IPS-18c (cell line): ENCODE results near the gene PON3.

Experiments used
- H3K4me3 ChIP-seq: 2 replicates; pipeline ENCODE4 v1.7.0; 2013; ENCODE audit warnings: low read depth, mild to moderate bottlenecking, low read length, moderate library complexity; ENCODE audit not compliant: insufficient read depth
- H3K9me3 ChIP-seq: one replicate; pipeline ENCODE4 v1.6.1; 2013; ENCODE audit warnings: mild to moderate bottlenecking, low read length, moderate library complexity; ENCODE audit not compliant: control insufficient read depth, insufficient read depth

PON3 gene

DNA sequence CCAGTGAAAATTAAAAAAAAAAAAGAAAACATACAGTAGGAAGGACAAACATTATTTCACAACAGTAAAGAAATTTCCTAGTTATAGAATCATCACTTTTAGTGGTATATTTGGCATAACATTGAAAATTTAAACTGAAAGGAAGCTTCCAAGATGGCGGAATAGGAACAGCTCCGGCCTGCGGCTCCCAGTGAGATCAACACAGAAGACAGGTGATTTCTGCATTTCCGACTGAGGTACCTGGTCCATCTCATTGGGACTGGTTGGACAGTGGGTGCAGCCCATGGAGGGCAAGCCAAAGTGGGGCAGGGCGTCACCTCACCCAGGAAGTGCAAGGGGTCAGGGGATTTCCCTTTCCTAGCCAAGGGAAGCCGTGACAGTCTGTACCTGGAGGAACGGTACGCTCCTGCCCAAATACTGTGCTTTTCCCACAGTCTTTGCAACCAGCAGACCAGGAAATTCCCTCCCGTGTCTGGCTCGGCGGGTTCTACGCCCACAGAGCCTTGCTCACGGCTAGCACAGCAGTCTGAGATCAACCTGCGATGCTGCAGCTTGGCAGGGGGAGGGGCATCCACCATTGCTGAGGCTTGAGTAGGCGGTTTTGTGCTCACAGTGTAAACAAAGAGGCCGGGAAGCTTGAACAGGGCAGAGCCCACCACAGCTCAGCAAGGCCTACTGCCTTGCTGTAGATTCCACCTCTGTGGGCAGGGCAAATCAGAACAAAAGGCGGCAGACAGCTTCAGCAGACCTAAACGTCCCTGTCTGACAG, 19.4 kb downstream of the PON3 start:
- Histone ChIP-seq H3K9me3 (peaks cover 7% of the 10 kb centered on the region), H3K4me3 (no peak overlapping the region)

DNA sequence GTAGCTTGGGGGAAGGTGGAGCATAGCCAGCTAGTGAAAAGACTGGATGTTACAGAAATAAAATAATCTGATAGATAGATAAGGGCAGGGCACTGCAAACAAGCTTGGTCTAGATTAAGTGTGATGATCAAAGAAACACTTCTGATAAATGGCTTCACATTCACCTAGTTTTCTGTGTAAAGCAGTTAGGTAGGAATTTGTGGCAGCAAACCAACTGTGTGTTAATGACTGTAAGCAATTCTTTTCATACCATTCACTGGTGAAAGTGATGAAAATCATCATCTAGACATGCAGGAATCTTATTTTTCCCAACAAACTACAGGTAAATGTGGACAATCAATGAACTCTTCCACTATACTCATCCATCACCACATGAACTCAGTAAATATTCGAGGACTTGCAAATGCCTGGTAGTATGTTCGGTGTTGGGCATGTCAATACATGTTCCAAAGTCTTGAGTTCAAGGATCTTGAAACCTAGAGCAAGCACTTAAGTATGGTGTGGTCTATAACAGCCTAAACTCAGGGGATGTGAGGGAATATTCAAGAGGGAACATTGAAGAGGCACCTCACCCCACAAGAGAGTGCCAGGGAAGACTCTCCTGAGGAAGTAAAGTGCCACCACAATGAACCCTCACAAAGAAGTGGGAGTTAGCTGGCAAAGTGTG, 20.5 kb downstream of the PON3 start:
- H3K4me3 ChIP-seq = no peak overlapping the region
- peaks cover 7% of the 10 kb centered on the region for H3K9me3 ChIP-seq

- H3K4me3 ChIP-seq = no peak overlapping the region
- H3K9me3 ChIP-seq = peaks cover 2% of the 10 kb centered on the region
These were observed 22.9 kb downstream of the PON3 start for GRCh38 chr7:95373323-95373722.

- no peaks in the 10 kb centered on the region for H3K9me3 ChIP-seq
- H3K4me3 ChIP-seq = no peak overlapping the region
These were observed 27.9 kb downstream of the PON3 start for GRCh38 chr7:95368235-95368634.

DNA sequence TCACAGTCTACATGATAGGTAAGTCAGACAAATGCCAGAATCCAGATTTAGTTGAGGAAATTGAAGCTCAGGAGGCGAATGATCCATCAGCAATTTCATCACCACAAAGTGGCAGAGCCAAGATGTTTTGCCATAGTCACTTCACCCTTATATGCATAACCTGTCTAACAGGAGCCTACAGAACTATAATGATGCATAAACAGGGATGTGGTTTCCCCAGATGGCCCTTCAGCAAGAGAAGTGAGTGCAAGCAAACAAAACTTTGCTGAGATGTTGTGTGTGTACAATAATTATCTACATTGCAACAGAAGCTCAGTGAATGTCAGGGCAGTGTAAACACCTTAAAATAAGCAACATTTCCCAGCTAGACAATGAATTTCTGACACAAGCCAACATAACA, 28.6 kb downstream of the PON3 start:
- H3K4me3 ChIP-seq = no peak overlapping the region
- H3K9me3 ChIP-seq = no peaks in the 10 kb centered on the region

DNA sequence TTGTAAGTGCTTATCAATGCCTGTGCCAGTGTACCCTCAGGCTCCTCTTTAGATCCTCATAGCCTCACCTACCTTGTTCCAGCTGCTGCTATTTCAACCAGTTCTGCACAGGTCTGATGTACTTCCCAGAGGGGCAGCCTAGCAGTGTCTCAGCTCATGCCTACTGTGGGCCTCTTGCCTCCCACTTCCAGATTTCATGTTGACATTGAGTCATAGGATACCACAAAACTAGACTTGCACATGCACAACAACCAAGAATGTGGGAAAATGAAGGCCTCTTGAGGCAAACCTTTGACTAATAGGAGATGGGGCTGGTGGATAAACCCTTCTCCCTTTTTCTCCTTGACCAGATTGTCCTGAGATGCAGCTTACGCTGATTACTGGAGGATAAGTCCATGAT, 31.0 kb downstream of the PON3 start:
- H3K9me3 ChIP-seq = no peaks in the 10 kb centered on the region
- H3K4me3 ChIP-seq = no peak overlapping the region

GRCh38 chr7:95357623-95358022, 38.6 kb downstream of the PON3 start:
- no peak overlapping the region for H3K4me3 ChIP-seq
- H3K9me3 ChIP-seq = peaks cover 4% of the 10 kb centered on the region

GRCh38 chr7:95342642-95343307, 53.4 kb downstream of the PON3 start:
- Histone ChIP-seq H3K9me3 (no peaks in the 10 kb centered on the region), H3K4me3 (no peak overlapping the region)

DNA sequence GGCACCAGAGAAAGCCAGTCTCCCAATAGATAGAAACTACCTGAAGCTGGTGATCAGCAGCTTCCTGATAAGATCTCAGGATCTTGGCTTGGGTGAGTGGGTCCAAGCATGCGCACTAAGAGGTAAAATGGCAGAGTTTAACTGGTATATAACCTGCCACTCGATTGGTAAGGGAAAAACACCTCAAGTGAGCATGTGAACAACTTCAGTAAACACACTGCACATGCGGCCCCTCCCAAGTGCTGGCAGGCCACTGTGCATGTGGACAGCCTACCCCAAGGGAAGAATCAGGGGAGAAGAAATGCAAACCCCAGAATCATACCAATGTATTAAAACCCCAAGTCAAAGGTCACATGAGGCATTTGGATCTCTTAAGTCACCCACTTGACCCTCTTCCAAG, 54.1 kb downstream of the PON3 start:
- H3K9me3 ChIP-seq = no peaks in the 10 kb centered on the region
- no peak overlapping the region for H3K4me3 ChIP-seq

- Histone ChIP-seq H3K4me3 (no peak overlapping the region), H3K9me3 (no peaks in the 10 kb centered on the region)
These were observed 55.7 kb downstream of the PON3 start for GRCh38 chr7:95340491-95340890.

GRCh38 chr7:95338832-95339231, 57.3 kb downstream of the PON3 start:
- H3K4me3 ChIP-seq = no peak overlapping the region
- no peaks in the 10 kb centered on the region for H3K9me3 ChIP-seq

GRCh38 chr7:95335093-95335492, 61.1 kb downstream of the PON3 start:
- no peaks in the 10 kb centered on the region for H3K9me3 ChIP-seq
- no peak overlapping the region for H3K4me3 ChIP-seq

- H3K9me3 ChIP-seq = no peaks in the 10 kb centered on the region
These were observed 61.7 kb downstream of the PON3 start for GRCh38 chr7:95334447-95334846.

DNA sequence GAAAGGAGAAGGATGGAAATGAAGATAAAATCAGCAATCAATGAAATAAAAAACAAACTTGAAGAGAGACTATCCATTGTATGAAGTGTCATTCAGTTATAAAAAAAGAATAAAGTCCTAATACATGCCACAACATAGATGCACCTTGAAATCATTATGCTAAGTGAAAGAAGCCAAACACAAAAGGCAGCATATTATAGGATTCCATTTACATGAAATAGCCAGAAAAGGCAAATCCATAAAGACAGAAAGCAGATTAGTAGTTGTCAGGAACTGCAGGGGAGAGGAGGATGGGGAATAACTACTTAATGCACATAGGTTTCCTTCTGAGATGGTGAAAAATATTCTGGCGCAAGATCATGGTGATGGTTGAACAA, 65.2 kb downstream of the PON3 start:
- Histone ChIP-seq H3K4me3 (no peak overlapping the region), H3K9me3 (no peaks in the 10 kb centered on the region)

More at GRCh38 chr7:95334447-95334846, 61.7 kb downstream of the PON3 start:
- H3K4me3 ChIP-seq = no peak overlapping the region

GRCh38 chr7:95330204-95330960, 65.8 kb downstream of the PON3 start:
- no peak overlapping the region for H3K4me3 ChIP-seq
- no peaks in the 10 kb centered on the region for H3K9me3 ChIP-seq

DNA sequence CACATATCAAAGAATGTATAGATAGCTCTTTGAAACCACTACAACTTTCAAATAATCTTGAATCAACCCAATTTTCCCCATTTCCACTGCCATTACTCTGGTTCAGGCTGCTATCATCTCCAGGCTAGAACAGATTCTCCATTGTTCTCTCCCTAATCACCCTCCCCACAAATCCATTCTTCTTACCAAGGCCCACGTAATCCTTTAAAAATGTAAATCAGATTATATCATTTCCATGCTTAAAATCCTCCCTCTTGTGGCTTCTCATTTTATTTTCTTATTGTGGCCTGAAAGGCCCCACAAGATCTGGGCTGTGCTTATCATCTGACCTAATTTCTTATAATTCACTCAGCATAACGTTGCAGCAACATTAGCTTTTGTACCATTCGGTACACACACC, 68.8 kb downstream of the PON3 start:
- H3K4me3 ChIP-seq = no peak overlapping the region
- H3K9me3 ChIP-seq = peaks cover 3% of the 10 kb centered on the region

- Histone ChIP-seq H3K4me3 (no peak within 1 kb of the TSS), H3K9me3 (peaks cover 3% of the 10 kb centered on the region)
These were observed 71.7 kb downstream of the PON3 start, which contains the start of gene PON1 for GRCh38 chr7:95324431-95324830. Gene PON1, minus strand, starts transcription at chr7:95324532. Its CDS starts 57 bp downstream, at chr7:95324475.
